ENCODE data around the gene FNDC3A.

DNA sequence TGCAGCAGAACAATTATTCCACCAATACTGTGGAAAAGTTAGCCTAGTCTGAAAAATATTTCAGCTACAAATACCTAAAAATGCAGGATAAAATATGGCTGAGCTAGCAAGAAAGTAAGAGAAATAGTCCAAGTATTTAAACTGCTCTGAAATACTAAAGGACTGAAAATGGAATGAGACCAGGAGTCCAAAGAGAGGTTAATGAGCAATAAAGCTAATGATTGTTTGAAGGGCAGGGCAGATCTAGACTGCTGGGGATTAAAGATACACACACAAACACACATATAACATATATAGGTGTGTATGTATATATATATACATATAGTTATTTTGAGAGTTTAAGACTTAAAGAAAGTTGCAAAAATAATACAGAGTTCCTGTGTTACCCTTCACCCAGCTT lies 269.4 kb downstream of the FNDC3A start:
- TF ChIP-seq, protein P1, sequence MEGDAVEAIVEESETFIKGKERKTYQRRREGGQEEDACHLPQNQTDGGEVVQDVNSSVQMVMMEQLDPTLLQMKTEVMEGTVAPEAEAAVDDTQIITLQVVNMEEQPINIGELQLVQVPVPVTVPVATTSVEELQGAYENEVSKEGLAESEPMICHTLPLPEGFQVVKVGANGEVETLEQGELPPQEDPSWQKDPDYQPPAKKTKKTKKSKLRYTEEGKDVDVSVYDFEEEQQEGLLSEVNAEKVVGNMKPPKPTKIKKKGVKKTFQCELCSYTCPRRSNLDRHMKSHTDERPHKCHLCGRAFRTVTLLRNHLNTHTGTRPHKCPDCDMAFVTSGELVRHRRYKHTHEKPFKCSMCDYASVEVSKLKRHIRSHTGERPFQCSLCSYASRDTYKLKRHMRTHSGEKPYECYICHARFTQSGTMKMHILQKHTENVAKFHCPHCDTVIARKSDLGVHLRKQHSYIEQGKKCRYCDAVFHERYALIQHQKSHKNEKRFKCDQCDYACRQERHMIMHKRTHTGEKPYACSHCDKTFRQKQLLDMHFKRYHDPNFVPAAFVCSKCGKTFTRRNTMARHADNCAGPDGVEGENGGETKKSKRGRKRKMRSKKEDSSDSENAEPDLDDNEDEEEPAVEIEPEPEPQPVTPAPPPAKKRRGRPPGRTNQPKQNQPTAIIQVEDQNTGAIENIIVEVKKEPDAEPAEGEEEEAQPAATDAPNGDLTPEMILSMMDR (IDR thresholded peaks at IDR 0.05) = no peak
- TF ChIP-seq POLR2A (IDR thresholded peaks at IDR 0.05; ENCODE audit: low read depth) = no peak

Data from esophagus muscularis mucosa (tissue), 3 donors.